HepG2 (cell line): ENCODE measurements around the gene MEDAG. TPM values are rescaled to one million over a fixed set of nuclear protein-coding genes. Genes with fewer than 3 reads are reported as not detected.

Source experiments
- ATAC-seq: fragments of 200-7000 bp; cut with Tn5 transposase; 3 replicates; pipeline ENCODE4 v1.9.1; 2020; ENCODE audit warnings: mild to moderate bottlenecking, moderate library complexity
- BruUV-seq: library from RNA; stranded (reverse); fragments of 400-500 nt; replicated peaks from 2 replicates; lab custom pipeline; 2021; lab: Mats Ljungman, UMichigan
- CTCF ChIA-PET: fragments of 300-600 bp; formaldehyde crosslinking; extraction: SDS; loops from one replicate; lab custom pipeline; 2021; ENCODE audit warnings: low total read pairs, inconsistent platforms, low intra/inter-chr PET ratio; lab: Yijun Ruan, JAX
- POLR2A ChIA-PET: fragments of 350-600 bp; sonication (Branson Sonifier 250); formaldehyde crosslinking; loops from one replicate; lab custom pipeline; 2020; ENCODE audit warnings: antibody characterized with exemption, inconsistent platforms; lab: Yijun Ruan, JAX
- DNase-seq: peaks from one replicate; pipeline ENCODE4 v3.0.0-alpha.2; 2015; ENCODE audit warnings: low spot score
- FAIRE-seq: peaks from 3 replicates; lab custom pipeline; 2011; peaks lifted over from hg19 to GRCh38; lab: Jason Lieb, UNC
- H2AFZ ChIP-seq: one replicate; pipeline ENCODE4 v1.6.1; 2011; ENCODE audit warnings: low read length, inconsistent platforms
- H3K27ac ChIP-seq: fragments of 300-600 bp; 3 replicates; pipeline ENCODE4 v1.8.0; 2011; ENCODE audit warnings: mixed run types, mild to moderate bottlenecking, mixed read lengths, low read length, inconsistent platforms; ENCODE audit not compliant: insufficient read depth; ENCODE audit errors: extremely low read length
- H3K27me3 ChIP-seq, 2 experiments: fragments of 200-600 bp in 1 of 2; 2 replicates in 1 of 2; 3 replicates in 1 of 2; pipeline versions ENCODE4 v1.6.0 to v1.8.0; 2011; ENCODE audit warnings: low read length in 2 of 2, mild to moderate bottlenecking in 2 of 2, moderate library complexity in 2 of 2, inconsistent platforms in 1 of 2; ENCODE audit not compliant: insufficient read depth in 2 of 2, control insufficient read depth in 1 of 2
- H3K36me3 ChIP-seq, 2 experiments: fragments of 200-600 bp in 1 of 2; replicated peaks in 1 of 2; 2 replicates in 1 of 2; 3 replicates in 1 of 2; pipeline versions ENCODE4 v1.5.1 to v1.8.0; 2011; ENCODE audit warnings: low read length in 2 of 2, inconsistent platforms in 1 of 2; ENCODE audit not compliant: insufficient read depth in 2 of 2, control insufficient read depth in 1 of 2
- H3K4me1 ChIP-seq: 2 replicates; pipeline ENCODE4 v1.5.1; 2012; ENCODE audit warnings: low read length, inconsistent platforms; ENCODE audit not compliant: insufficient read depth
- H3K4me2 ChIP-seq: 2 replicates; pipeline ENCODE4 v1.6.0; 2011; ENCODE audit warnings: low read depth, low read length, inconsistent platforms
- H3K4me3 ChIP-seq, 3 experiments: fragments of 200-600 bp in 1 of 3; sonication (generic), shearing (Covaris generic) in 1 of 3; replicated peaks in 1 of 3; 2 replicates each; pipeline ENCODE4 v1.5.1; 2011 to 2016; ENCODE audit warnings: low read length in 3 of 3, inconsistent platforms in 2 of 3, low read depth in 2 of 3, mild to moderate bottlenecking in 2 of 3, control low read depth in 1 of 3, mixed read lengths in 1 of 3; ENCODE audit not compliant: insufficient read depth in 1 of 3
- H3K79me2 ChIP-seq: one replicate; pipeline ENCODE4 v1.6.1; 2011; ENCODE audit warnings: low read length, inconsistent platforms; ENCODE audit not compliant: insufficient read depth
- H3K9ac ChIP-seq: 2 replicates; pipeline ENCODE4 v1.6.0; 2011; ENCODE audit warnings: mild to moderate bottlenecking, low read depth, low read length, inconsistent platforms; ENCODE audit not compliant: insufficient read depth
- H3K9me3 ChIP-seq: 2 replicates; pipeline ENCODE4 v1.5.1; 2012; ENCODE audit warnings: mild to moderate bottlenecking, low read length
- H4K20me1 ChIP-seq: 2 replicates; pipeline ENCODE4 v1.6.0; 2011; ENCODE audit warnings: inconsistent platforms, mild to moderate bottlenecking, low read length, moderate library complexity; ENCODE audit not compliant: insufficient read depth
- CAMTA2 ChIP-seq: sonication (generic); formaldehyde crosslinking; IDR thresholded peaks from 2 replicates; pipeline ENCODE4 v1.4.0; 2020; ENCODE audit warnings: mild to moderate bottlenecking, missing genetic modification reagents, borderline replicate concordance
- KAT2B ChIP-seq: fragments of 150-350 bp; IDR thresholded peaks from 2 replicates; pipeline ENCODE4 v1.6.1; 2014; ENCODE audit warnings: low read depth, low read length, borderline replicate concordance
- ONECUT2 ChIP-seq: sonication (generic); formaldehyde crosslinking; IDR thresholded peaks from 2 replicates; pipeline ENCODE4 v1.4.0; 2020; ENCODE audit warnings: missing genetic modification reagents
- PREB ChIP-seq: sonication (generic); formaldehyde crosslinking; IDR thresholded peaks from 2 replicates; pipeline ENCODE4 v1.4.0; 2020; ENCODE audit warnings: missing genetic modification reagents
- TGIF2 ChIP-seq: IDR thresholded peaks from 2 replicates; pipeline ENCODE4 v1.6.1; 2016; ENCODE audit warnings: control low read depth, missing compliant biosample characterization
- UBTF ChIP-seq: sonication (generic); formaldehyde crosslinking; IDR thresholded peaks from 2 replicates; pipeline ENCODE4 v1.4.0; 2020; ENCODE audit warnings: mild to moderate bottlenecking, missing genetic modification reagents
- ZFX ChIP-seq: sonication (generic); formaldehyde crosslinking; IDR thresholded peaks from 2 replicates; pipeline ENCODE4 v1.4.0; 2020; ENCODE audit warnings: mild to moderate bottlenecking, low read depth, missing genetic modification reagents, moderate library complexity
- WGBS: methylation state at CpG from one replicate; pipeline ENCODE4 v1.1.6; 2017; ENCODE audit warnings: low lambda C conversion rate; 5-methylcytosine and 5-hydroxymethylcytosine counted together
- in situ Hi-C: cut with HindIII; loops from 2 replicates; pipeline ENCODE4 v1.10.0; 2017; ENCODE audit warnings: low pct_unique_long_range_greater_than_20kb; ENCODE audit not compliant: extremely low pct_ligation_motif_present
- intact Hi-C: fragments of 100-400 bp; cut with micrococcal nuclease; formaldehyde crosslinking; loops from one replicate; pipeline ENCODE4 v1.10.0; 2022; ENCODE audit not compliant: unreplicated experiment
- polyA plus RNA-seq, 8 experiments: library from polyadenylated mRNA; depleted of rRNA in 3 of 8; stranded (reverse) in 7 of 8; unstranded in 1 of 8; fragments of >200 nt; fragmentation: Illumina TruSeq in 4 of 8; extraction: Trizol in 4 of 8; gene quantifications; 2 replicates each; pipeline versions ENCODE4 v1.2.1 to v1.2.3, GENCODE V29; 2011 to 2016; ENCODE audit warnings: low read depth in 4 of 8, missing spikeins in 1 of 8, mixed read lengths in 1 of 8; ENCODE audit not compliant: insufficient read depth in 1 of 8
- total RNA-seq, 5 experiments: library from RNA; depleted of rRNA; stranded (reverse); fragments of >200 nt; fragmentation: Illumina TruSeq; extraction: Trizol; gene quantifications; 2 replicates each; pipeline ENCODE4 v1.2.3, GENCODE V29; 2016; ENCODE audit warnings: low read depth in 1 of 5

Gene MEDAG
- total and polyA plus RNA-seq, 2 of the 13 experiments (the other 11 are each of a cell fraction or from before 2014, with no cell fraction given): not detected

DNA sequence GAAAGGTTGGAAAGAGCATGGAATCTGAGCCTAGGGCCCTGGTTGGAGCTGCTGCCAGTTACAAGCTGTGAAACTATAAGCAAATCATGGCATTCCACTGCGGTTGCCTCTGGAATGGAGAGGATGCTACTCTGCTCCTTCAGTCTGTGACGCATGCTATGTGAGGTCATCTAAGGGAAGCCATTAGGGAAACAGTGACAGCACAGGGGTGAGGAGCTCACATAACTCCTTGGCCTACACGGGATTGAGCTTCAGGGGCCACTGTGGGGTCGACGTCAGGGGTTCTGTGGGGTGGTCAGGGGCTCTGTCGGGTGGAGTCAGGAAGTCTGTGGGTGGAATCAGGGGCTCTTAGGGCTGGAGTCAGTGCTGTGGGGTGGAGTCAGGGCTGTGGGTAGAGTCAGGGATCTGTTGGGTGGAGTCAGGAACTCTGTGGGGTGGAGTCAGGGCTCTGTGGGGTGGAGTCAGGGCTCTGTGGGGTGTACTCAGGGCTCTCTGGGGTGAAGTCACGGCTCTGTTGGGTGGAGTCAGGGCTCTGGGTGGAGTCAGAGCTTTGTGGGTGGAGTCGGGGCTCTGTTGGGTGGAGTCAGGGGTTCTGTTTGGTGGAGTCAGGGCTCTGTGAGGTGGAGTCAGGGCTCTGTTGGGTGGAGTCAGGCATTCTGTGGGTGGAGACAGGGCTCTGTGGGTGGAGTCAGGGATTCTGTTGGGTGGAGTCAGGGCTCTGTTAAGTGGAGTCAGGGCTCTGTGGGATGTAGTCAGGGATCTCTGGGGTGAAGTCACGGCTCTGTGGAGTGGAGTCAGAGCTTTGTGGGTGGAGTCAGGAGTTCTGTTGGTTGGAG, 35.8 kb upstream of the MEDAG start:
- H4K20me1 ChIP-seq: no peaks in the 10 kb centered on the region
- no peaks in the 10 kb centered on the region for H3K79me2 ChIP-seq
- ChIA-PET POLR2A (no interaction called here), CTCF (no interaction called here)
- no TSS peak for BruUV-seq
- H3K4me2 ChIP-seq: no peak overlapping the region; the same call in 1 of the 2 replicates
- no peaks in the 10 kb centered on the region for H3K9me3 ChIP-seq
- H2AFZ ChIP-seq: no peak overlapping the region
- no peak for DNase-seq
- no peak overlapping the region; a peak in 1 of 6 replicates for H3K4me3 ChIP-seq
- WGBS: 38% methylated on average over 8 of the region's 9 CpGs
- in situ Hi-C loops: no loop called here
- H3K9ac ChIP-seq: no peak overlapping the region
- H3K4me1 ChIP-seq: peaks cover 61% of the 10 kb centered on the region
- no peaks in the 10 kb centered on the region for H3K36me3 ChIP-seq
- peaks cover 0 to 17% of the 10 kb centered on the region in 2 experiments; a peak in 4 of 5 replicates for H3K27me3 ChIP-seq
- intact Hi-C loops: no loop called here
- no peak for FAIRE-seq
- TF ChIP-seq ZFX (CRISPR knock-in tag) (no peak), ONECUT2 (no peak), TGIF2 (CRISPR knock-in tag) (no peak), CAMTA2 (CRISPR knock-in tag) (no peak), UBTF (CRISPR knock-in tag) (no peak), PREB (no peak), KAT2B (no peak)
- TF ChIP-seq, all 625 proteins: peak for 0
- ATAC-seq: peak; percentile 70
- no peak overlapping the region for H3K27ac ChIP-seq
